Breast epithelium (tissue), 4 donors: ENCODE data around the gene PSMB5. TPM values are rescaled to one million over a fixed set of nuclear protein-coding genes. Genes with fewer than 3 reads are reported as not detected.

Experiments
- DNase-seq, 2 donors: peaks; one replicate each; pipeline ENCODE4 v3.0.0-alpha.2; 2019; ENCODE audit warnings: low spot score in 2 of 2
- H3K27ac ChIP-seq, 2 donors: fragments of 200-600 bp; sonication (generic) in 1 of 2; one replicate each; pipeline ENCODE4 v1.5.1; 2016 to 2019; ENCODE audit warnings: mild to moderate bottlenecking in 1 of 2
- H3K27me3 ChIP-seq, 2 donors: fragments of 200-600 bp; sonication (generic) in 1 of 2; one replicate each; pipeline versions ENCODE4 v1.5.1 to v1.6.0; 2017 to 2019; ENCODE audit warnings: control low read depth in 1 of 2, mild to moderate bottlenecking in 1 of 2
- H3K36me3 ChIP-seq: fragments of 200-600 bp; one replicate; pipeline ENCODE4 v1.5.1; 2019
- H3K4me1 ChIP-seq, 2 donors: fragments of 200-600 bp; sonication (generic); one replicate each; pipeline ENCODE4 v1.5.1; 2016 to 2019; ENCODE audit warnings: control low read depth in 1 of 2
- H3K4me3 ChIP-seq, 3 donors: fragments of 200-600 bp; sonication (generic); 1 replicate in 2 of 3; 2 replicates in 1 of 3; pipeline ENCODE4 v1.5.1; 2016 to 2019; ENCODE audit warnings: mild to moderate bottlenecking in 3 of 3, moderate library complexity in 2 of 3
- H3K9me3 ChIP-seq, 2 donors: fragments of 200-600 bp; sonication (generic) in 1 of 2; one replicate each; pipeline ENCODE4 v1.5.1; 2016 to 2019; ENCODE audit warnings: control low read depth in 1 of 2
- CTCF ChIP-seq, 3 donors: fragments of 450-650 bp; IDR thresholded peaks; one replicate each; pipeline ENCODE4 v1.5.1; 2016 to 2017; ENCODE audit warnings: antibody characterized with exemption in 3 of 3, mild to moderate bottlenecking in 3 of 3, moderate library complexity in 3 of 3
- POLR2A ChIP-seq: fragments of 450-650 bp; IDR thresholded peaks from one replicate; pipeline ENCODE4 v1.6.1; 2016; ENCODE audit warnings: antibody characterized with exemption, mild to moderate bottlenecking, moderate library complexity
- POLR2AphosphoS5 ChIP-seq, 3 donors: sonication (generic); formaldehyde crosslinking; IDR thresholded peaks; one replicate each; pipeline ENCODE4 v1.6.1; 2017; ENCODE audit warnings: antibody characterized with exemption in 3 of 3
- intact Hi-C: fragments of 100-400 bp; cut with DNase I; formaldehyde crosslinking; loops from one replicate; pipeline ENCODE4 v1.15.1; 2023; ENCODE audit warnings: low total_unique reads
- total RNA-seq, 3 donors: library from RNA; depleted of rRNA; stranded (reverse); fragments of >200 nt; gene quantifications; one replicate each; pipeline ENCODE4 v1.1.0, GENCODE V29; 2016

PSMB5 gene
- total RNA-seq, 3 donors from 2014 or later: 120 to 144 (median 129) TPM

- Histone ChIP-seq H3K9me3 (no peaks in the 10 kb centered on the region), H3K36me3 (no peaks in the 10 kb centered on the region), H3K27ac (peak overlapping the region; percentile 8 to 84), H3K4me3 (peak overlapping the region; percentile 56 to 77 (median 57)), H3K27me3 (no peaks in the 10 kb centered on the region), H3K4me1 (peaks cover 7 to 13% of the 10 kb centered on the region in 2 donors)
- no peak for DNase-seq
- intact Hi-C loops: no loop called here
- TF ChIP-seq CTCF (IDR thresholded peaks at IDR 0.05) (no peak), POLR2AphosphoS5 (IDR thresholded peaks at IDR 0.05) (no peak), POLR2A (no peak)
Observed at GRCh38 chr14:23070262-23071129, 35.8 kb upstream of the PSMB5 start.

GRCh38 chr14:23069413-23069806, 34.7 kb upstream of the PSMB5 start:
- Histone ChIP-seq H3K9me3 (no peaks in the 10 kb centered on the region), H3K27me3 (no peaks in the 10 kb centered on the region), H3K27ac (peak overlapping the region; percentile 29 to 54), H3K36me3 (no peaks in the 10 kb centered on the region), H3K4me1 (peaks cover 7 to 13% of the 10 kb centered on the region in 2 donors), H3K4me3 (no peak overlapping the region)
- TF ChIP-seq POLR2A: no peak
- TF ChIP-seq POLR2AphosphoS5 (IDR thresholded peaks at IDR 0.05): no peak
- TF ChIP-seq CTCF (IDR thresholded peaks at IDR 0.05): no peak
- intact Hi-C loops: no loop called here
- DNase-seq: no peak

GRCh38 chr14:23068789-23069412, 34.2 kb upstream of the PSMB5 start:
- Histone ChIP-seq H3K4me3 (no peak overlapping the region), H3K27me3 (no peaks in the 10 kb centered on the region), H3K9me3 (no peaks in the 10 kb centered on the region), H3K27ac (peak overlapping the region; percentile 29 to 54), H3K36me3 (no peaks in the 10 kb centered on the region), H3K4me1 (peaks cover 7 to 13% of the 10 kb centered on the region in 2 donors)
- intact Hi-C loops: no loop called here
- TF ChIP-seq CTCF (IDR thresholded peaks at IDR 0.05) (peak; percentile 95 to 99 (median 98)), POLR2AphosphoS5 (IDR thresholded peaks at IDR 0.05) (no peak)
- peak; percentile 77 to 78 for DNase-seq

- peak overlapping the region in 1 of 2 donors; percentile 54 for H3K27ac ChIP-seq
- intact Hi-C loops: no loop called here
- DNase-seq: no peak
Observed at GRCh38 chr14:23067847-23068788, 33.4 kb upstream of the PSMB5 start.

More at GRCh38 chr14:23067847-23068788, 33.4 kb upstream of the PSMB5 start:
- TF ChIP-seq CTCF (IDR thresholded peaks at IDR 0.05) (no peak), POLR2A (no peak), POLR2AphosphoS5 (IDR thresholded peaks at IDR 0.05) (no peak)
- Histone ChIP-seq H3K36me3 (no peaks in the 10 kb centered on the region), H3K4me3 (no peak overlapping the region), H3K27me3 (no peaks in the 10 kb centered on the region), H3K4me1 (peaks cover 7 to 13% of the 10 kb centered on the region in 2 donors), H3K9me3 (no peaks in the 10 kb centered on the region)
